ENCODE measurements around the gene ADM.

ADM gene

GRCh38 chr11:10329356-10329755 lies 24.5 kb downstream of the ADM start:
- DNase-seq (ENCODE audit: low read depth): no peak

GRCh38 chr11:10329935-10330334 lies 25.1 kb downstream of the ADM start:
- DNase-seq (ENCODE audit: low read depth): no peak

GRCh38 chr11:10331548-10332289 lies 26.8 kb downstream of the ADM start:
- DNase-seq (ENCODE audit: low read depth): no peak

GRCh38 chr11:10333490-10333889 lies 28.6 kb downstream of the ADM start:
- no peak for DNase-seq (ENCODE audit: low read depth)

- DNase-seq (ENCODE audit: low read depth): no peak
Measured at GRCh38 chr11:10338287-10338686, 33.4 kb downstream of the ADM start.

GRCh38 chr11:10348650-10349280 lies 43.9 kb downstream of the ADM start:
- no peak for DNase-seq (ENCODE audit: low read depth)

GRCh38 chr11:10349281-10349665 lies 44.4 kb downstream of the ADM start:
- DNase-seq (ENCODE audit: low read depth): no peak

- DNase-seq (ENCODE audit: low read depth): no peak
Measured at GRCh38 chr11:10349806-10350205, 44.9 kb downstream of the ADM start.

- DNase-seq (ENCODE audit: low read depth): no peak
Measured at GRCh38 chr11:10350334-10350733, 45.5 kb downstream of the ADM start.

- no peak for DNase-seq (ENCODE audit: low read depth)
Measured at GRCh38 chr11:10351435-10351764, 46.5 kb downstream of the ADM start.

GRCh38 chr11:10351765-10352641 lies 47.1 kb downstream of the ADM start:
- no peak for DNase-seq (ENCODE audit: low read depth)

GRCh38 chr11:10352921-10353550 lies 48.2 kb downstream of the ADM start:
- no peak for DNase-seq (ENCODE audit: low read depth)

- no peak for DNase-seq (ENCODE audit: low read depth)
Measured at GRCh38 chr11:10354389-10354788, 49.5 kb downstream of the ADM start.

GRCh38 chr11:10355257-10355661 lies 50.4 kb downstream of the ADM start:
- no peak for DNase-seq (ENCODE audit: low read depth)

- no peak for DNase-seq (ENCODE audit: low read depth)
Measured at GRCh38 chr11:10356161-10356560, 51.3 kb downstream of the ADM start.

All from stimulated activated CD8-positive, alpha-beta memory T cell treated with anti-CD3 and anti-CD28 coated beads, Interleukin-15, amount 100 ng/mL, for 1 hour (primary cell).